HG03571 (cell line): Measurements from ENCODE around the gene HTRA1.

Experiments
- ATAC-seq: cut with Tn5 transposase; IDR thresholded peaks from one replicate; pipeline ENCODE4 v1.9.1; 2021; ENCODE audit not compliant: unreplicated experiment

Gene HTRA1

DNA sequence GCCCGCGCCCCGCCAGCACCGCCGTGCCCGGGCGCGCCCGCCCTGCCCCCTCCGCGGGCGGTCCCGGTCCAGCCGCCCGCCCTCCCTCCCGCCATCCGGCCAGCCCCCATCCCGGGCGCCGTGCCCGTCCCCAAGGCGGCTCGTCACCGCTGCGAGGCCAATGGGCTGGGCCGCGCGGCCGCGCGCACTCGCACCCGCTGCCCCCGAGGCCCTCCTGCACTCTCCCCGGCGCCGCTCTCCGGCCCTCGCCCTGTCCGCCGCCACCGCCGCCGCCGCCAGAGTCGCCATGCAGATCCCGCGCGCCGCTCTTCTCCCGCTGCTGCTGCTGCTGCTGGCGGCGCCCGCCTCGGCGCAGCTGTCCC is at the start of gene HTRA1:
Gene HTRA1, plus strand, starts transcription at position 187 of the 362 bp plus-strand sequence. Its CDS starts 100 bp downstream, at position 287.
- no peak for ATAC-seq

GRCh38 chr10:122413327-122413726 is 48.0 kb upstream of the HTRA1 start:
- ATAC-seq: no peak

DNA sequence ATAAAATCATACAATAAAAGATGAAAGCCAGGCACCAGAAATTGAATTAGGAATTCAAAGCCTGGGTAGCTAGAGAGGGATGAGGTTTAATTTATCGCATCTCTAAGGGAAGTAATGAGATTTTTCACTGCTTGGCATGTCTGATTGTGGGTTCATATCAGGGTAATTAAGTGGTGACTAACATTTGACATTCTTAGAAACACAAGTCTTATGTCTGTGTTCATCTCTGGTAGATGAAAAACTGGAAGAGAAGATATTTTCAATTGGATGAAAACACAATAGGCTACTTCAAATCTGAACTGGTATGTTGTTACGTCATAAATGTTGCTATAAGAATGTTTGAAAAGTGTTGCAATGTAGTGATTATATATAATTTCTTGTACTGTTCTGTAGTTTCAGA is 43.7 kb upstream of the HTRA1 start:
- no peak for ATAC-seq

DNA sequence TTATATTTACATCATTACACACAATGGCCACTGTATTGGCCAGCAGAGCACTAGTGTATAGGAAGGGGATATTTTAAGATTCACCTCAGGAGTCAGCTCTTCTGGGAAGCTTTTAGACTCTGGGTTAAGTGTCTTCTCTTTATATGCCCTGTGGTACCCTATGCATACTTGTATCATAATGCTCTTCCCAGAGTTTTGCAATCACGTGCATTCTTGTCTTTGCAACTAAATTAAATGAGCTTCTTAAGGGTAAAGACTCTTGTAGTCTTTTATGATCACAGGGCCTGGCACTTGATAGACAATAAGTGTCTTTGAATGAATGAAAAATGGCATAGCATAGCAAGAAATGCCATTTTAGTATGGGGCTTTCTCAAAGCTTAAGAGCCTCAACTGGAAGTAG is 42.3 kb upstream of the HTRA1 start:
- no peak for ATAC-seq

- no peak for ATAC-seq
Observed at GRCh38 chr10:122419876-122420623, 41.3 kb upstream of the HTRA1 start.

DNA sequence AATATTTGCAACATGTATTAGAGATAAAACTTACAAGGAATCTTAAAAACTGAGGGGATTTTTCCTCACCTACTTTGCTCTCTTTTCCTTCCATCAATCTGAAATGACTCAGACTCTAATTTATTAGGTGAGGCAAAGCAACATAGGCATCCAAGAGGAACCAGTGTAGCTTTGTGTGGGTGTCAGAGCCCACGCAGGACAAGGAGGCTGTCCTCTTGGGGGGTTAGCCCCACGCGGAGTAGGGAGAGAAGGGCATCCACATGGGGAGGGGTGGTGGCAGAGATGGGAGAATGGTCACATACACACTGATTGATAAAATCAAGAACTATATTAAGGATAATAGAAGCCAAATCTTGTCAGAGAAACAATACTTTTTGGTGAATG is 40.7 kb upstream of the HTRA1 start:
- ATAC-seq: no peak

DNA sequence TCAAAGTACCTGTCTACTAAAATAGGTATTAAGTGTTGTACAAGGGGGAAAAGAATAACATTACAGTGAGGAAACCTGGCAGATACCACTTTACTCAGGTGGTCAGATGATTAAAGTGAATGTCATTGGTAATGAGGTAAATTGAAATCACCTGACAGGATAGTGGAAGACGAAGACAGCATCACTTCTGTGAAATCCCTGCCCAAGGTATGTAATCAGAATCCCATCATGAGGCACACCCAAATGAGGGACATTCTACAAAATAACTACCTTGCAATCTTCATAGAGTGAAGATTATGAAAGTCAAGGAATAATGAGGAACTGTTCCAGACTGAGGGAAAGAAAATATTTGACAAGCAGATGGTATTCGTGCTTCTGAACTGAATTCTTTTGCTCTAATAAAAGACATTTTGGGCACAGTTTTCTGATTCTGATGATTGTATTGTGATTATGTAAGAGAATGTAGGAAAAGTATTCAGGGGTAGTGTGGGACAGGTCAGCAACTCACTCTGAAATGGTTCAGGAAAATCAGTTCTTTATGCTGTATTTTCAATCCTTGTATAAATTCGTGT is 40.2 kb upstream of the HTRA1 start:
- ATAC-seq: no peak

GRCh38 chr10:122421742-122422141 is 39.6 kb upstream of the HTRA1 start:
- no peak for ATAC-seq

DNA sequence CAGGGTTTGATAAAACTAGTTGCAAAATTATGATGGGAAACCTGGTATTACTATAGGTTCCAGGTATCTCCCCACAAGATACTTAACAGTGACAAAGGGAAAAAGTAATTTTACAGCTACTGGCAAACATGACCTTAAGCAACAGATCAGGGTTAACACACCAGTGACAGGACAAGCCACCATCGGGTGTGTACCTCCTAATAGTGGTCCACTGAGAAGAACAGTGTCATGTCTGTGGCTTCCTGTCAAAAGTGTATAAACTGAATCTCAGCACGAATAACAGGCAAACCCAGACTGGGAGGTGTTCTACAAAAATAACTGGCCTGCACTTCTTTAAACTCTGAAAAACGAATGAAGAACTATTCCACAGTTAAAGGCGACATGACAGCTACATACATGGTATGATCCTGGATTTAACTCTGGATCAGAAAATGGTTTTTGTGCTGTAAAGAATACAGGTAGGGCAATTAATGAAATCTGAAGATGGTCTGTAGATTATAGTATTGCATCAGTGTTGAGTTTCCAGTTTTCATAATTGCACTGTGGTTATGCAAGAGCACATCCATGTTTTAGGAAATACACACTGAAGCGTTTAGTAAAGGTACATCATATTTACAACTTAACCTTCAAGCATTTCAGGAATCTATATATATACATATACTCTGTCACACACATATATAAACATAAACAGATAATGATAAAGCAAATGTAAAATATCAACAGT is 38.9 kb upstream of the HTRA1 start:
- no peak for ATAC-seq

- ATAC-seq: no peak
Observed at GRCh38 chr10:122424059-122424458, 37.3 kb upstream of the HTRA1 start.

- no peak for ATAC-seq
Observed at GRCh38 chr10:122426829-122427228, 34.5 kb upstream of the HTRA1 start.

DNA sequence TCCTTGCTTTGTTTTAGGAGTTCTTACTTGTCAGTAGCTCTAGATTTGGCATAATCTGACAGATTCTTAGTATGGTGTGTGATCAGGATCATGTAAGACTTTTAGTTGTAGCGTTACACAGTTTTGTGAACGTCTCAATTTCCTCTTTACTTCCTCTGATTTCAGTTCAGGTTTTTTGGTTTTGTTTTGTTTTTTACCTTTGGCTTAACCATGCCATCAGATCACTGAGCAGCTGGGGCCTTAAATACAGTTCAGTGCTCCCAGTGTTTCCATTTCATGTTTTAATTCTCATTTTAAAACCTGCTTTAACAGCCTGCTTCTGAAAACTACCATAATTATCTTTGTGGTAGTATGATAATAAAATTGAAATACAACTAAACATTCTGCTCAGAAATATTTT is 34.1 kb upstream of the HTRA1 start:
- no peak for ATAC-seq

DNA sequence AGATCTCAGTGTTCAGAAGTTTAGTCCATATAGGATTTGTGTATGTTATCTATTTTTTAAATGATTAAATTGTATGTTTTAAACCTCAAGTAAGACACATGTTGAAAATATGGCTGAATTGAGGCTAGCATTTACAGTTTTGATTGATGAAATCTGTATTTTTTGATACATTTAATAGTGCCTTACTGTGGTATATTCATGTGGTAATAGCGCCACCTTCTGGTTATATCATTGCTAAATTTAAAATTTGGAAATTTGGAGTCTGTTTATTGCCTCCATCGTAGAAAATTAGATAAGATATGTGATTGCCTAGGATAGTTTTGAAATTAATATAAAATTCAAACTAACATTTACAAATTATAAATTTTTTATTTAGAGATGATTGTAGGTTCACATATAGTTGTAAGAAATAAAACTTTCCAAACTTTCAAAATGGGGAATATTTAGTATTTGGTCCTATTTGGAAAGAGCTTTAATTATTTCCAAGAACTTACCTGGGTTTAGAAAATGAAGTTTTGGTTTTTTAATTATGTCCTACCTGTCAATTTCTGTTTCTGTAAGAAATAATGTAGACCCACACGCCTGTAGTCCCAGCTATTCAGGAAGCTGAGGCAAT is 26.0 kb upstream of the HTRA1 start:
- no peak for ATAC-seq

- ATAC-seq: no peak
Observed at GRCh38 chr10:122441961-122442360, 19.4 kb upstream of the HTRA1 start.

DNA sequence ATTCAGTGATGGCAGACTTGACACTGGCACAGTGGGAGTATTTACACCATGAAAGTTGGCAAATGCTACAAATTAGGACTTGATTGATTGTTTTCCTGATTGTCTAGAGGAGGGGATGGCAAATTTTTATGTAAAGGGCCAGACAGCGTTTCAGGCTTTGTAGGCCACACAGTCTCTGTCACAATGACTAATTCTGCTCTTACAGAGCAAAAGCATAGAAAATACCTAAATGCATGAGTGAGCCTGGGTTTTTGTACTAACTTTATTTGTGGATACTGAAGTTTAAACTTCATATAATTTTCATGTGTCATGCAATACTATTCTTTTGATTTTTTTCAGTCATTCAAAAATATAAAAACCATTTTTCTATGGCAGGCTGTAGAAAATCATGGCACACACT is 15.9 kb upstream of the HTRA1 start:
- ATAC-seq: no peak

- ATAC-seq: no peak
Observed at GRCh38 chr10:122445904-122446303, 15.4 kb upstream of the HTRA1 start.

DNA sequence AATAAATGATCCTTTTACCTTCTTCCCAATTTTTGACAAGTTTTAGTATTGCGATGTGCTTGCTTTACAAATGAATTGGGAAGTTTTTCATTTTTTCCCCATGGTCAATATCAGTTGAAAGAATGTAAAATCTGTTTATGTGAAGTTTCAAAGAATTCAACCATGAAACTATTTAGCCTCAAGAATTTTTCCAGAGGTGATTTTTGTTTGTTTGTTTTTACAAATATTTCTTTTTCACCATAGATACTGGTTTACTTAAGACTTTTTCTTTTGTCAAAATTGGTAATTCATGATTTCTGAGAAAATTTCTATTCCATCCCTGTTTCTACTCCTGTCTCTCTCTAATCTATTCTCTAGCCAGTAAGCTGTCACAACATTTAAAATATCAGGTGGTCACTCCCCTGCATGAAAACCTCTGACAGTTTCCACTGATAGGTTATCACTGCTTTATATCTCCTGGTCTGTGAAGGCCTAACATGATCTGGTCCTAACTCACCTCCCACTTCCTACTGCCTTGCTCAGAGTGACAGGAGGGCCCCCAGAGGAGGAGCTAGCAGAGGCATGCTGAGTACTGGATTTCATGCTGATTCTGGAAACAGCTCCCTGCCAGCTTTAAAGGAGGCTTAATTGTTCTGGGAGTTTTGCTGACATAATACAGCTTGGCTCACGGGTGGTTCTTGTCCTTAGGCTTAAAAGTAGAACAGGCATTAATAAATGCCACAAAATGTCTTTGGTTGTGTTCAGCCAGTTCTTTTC is 14.5 kb upstream of the HTRA1 start:
- no peak for ATAC-seq

- no peak for ATAC-seq
Observed at GRCh38 chr10:122448600-122448999, 12.8 kb upstream of the HTRA1 start.

DNA sequence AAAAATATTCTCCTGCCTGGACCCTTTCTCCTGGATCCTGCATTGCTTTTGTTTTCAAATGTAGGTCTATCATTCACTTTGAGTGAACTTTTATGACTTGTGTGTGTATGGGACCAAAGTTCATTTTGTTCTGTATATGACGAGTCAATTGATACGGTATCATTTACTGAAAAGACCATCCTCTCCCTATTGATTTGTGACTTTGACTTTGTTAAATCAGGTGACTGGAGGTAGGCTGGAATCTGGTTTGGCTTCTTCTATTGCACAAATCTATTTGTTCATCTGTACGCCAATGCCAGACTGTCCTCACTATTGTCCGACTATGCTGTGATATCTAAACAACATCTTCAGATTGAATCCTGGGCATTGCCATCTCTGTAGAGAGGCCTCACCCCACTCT is 12.2 kb upstream of the HTRA1 start:
- ATAC-seq: no peak

DNA sequence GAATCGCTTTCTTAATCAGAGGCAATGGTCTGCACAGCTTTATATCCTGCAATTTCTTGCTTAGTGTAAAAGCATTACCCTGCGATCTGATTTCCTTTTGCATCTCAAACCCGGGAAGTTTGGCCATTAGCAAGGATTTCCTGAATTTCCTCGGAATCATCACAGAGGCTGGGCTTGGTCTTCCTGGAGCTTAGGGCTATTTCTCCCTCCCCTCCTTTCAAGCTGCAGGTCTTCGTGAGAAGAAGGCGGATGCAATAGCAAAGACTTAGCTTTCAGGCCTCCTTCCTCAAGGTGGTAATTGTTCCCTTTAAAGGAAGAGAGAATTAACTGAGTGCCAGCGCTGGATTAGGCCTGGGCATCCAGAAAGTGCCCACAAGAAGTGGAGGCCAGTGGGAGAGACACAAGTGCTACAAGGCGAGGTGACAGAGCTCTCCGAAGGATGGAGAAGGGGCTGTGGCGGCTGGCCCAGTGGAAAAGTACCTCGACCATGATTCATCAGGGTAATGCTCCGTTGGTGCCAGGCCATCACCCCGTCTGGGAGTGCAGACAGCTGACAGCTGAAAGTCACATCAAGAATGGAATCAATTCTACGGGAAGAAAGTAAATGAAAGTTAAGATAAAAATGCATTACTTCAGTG is 10.9 kb upstream of the HTRA1 start:
- ATAC-seq: no peak

GRCh38 chr10:122454071-122454470 is 7.3 kb upstream of the HTRA1 start:
- no peak for ATAC-seq
